Epidermal melanocyte (primary cell): Measurements from ENCODE around the gene PRSS33.

Experiments
- DNase-seq: peaks from one replicate; pipeline ENCODE4 v3.0.0; 2011; ENCODE audit warnings: low spot score; ENCODE audit not compliant: insufficient read length

PRSS33 gene

GRCh38 chr16:2777231-2777902 lies 10.0 kb downstream of the PRSS33 start, which contains the start of gene ELOB:
ELOB (minus strand) TSS chr16:2777280; CDS start chr16:2777239, 41 bp downstream.
- peak; percentile 90 for DNase-seq

- no peak for DNase-seq
These were observed 10.7 kb downstream of the PRSS33 start for GRCh38 chr16:2776500-2777139.

- DNase-seq, result no peak
These were observed 11.4 kb downstream of the PRSS33 start for GRCh38 chr16:2775765-2776499.

GRCh38 chr16:2775131-2775716 lies 12.1 kb downstream of the PRSS33 start:
- no peak for DNase-seq

GRCh38 chr16:2774161-2774891 lies 13.0 kb downstream of the PRSS33 start:
- DNase-seq, result no peak

GRCh38 chr16:2773188-2773968 lies 14.0 kb downstream of the PRSS33 start:
- no peak for DNase-seq

DNA sequence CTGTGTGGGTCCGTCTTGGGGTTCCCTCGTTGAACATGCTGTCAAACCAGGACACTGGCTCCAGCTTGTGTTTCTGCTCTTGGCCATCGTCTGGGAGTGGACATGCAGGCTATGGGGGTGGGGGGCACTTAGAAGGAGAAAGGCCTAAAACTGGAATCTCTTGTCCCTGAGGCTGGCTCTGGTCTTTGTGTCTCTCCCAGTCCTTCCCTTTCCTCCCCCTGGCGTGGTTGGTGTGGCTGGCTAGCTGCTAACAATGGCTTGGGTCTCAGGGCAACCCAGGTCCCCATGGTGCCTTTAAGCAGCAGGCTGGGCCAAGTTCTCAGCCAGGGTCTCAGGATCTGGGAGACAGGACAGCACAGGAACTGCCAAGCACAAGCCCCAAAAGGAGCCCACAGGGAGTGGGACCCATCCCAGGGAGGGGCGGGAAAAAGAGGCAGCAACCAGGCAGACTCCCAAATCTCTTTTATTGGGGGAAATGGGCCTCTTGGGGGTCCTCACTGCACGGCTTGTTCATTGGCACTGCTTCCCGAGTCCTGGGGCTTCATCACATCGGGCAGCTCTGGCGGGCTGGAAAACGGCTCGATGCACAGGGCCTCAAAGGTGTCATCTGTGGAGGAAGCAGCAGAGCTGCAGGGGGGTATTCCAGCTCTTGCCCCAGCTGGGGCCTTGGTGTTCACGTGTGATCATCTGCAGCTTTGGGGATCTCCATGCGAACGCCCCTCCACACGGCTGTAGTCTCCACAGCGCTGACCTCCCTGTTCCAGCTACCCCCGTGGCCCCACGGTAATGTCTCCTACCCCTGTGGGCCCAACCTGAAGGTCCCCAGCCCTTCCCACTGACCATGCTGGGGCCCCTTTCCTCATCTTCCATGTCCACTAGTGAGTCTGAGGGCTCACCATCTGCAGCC lies 15.6 kb downstream of the PRSS33 start:
- no peak for DNase-seq

DNA sequence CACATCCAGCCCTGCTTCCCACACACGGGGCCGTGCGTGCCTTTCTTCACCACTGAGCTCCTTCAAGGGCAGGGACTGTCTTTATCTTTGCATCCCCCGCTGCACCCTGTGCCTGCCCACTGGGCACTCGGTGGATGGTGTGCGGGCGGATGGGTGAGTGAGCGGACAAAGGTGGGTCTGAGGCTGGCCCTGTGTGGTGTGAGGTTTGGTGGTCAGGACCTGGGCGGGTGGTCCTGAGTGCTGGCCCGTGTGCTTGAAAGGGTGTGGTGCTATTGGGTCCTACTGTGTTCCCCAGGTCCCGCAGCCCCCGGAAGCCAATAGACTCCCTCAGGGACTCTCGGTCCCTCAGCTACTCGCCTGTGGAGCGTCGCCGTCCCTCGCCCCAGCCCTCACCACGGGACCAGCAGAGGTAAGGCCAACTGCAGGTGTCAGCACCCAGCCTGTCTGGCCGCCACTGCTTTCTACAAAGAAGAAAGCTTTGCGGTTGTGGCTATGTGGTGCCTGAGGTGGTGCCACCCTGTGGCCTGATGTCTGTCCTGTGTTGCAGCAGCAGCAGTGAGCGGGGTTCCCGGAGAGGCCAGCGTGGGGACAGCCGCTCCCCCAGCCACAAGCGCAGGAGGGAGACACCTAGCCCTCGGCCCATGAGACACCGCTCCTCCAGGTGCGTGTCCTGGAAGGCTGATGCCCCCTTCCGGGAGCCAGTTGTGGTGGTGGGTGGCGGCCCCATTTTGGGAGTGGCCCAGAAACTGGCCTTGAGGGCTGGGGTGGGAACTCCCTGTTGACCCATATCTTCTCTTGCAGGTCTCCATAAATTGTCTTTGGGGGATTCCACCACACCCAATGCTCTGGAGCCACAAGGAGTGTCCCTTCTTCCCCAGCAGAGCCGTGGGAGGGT lies 17.1 kb downstream of the PRSS33 start:
- DNase-seq, result no peak

DNA sequence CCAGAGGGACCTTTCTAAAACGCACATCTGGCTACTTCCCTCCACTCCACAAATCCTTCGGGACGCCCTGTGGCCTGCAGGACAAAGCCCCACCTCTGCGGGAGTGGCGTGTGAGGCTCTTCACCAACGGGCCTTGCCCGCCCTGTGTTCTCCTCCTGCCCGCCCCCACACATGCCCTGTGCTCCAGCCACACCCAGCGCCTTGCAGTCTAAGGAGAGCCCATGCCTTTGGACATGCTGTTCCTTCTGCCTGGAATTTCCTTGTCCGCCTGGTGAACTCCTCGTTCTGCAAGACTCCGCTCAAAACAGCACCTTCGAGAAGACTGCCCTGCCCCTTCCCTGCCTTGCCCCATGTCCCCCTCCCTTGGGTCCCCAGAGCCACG lies 17.7 kb downstream of the PRSS33 start:
- no peak for DNase-seq

- no peak for DNase-seq
These were observed 18.2 kb downstream of the PRSS33 start for GRCh38 chr16:2769100-2769529.

DNA sequence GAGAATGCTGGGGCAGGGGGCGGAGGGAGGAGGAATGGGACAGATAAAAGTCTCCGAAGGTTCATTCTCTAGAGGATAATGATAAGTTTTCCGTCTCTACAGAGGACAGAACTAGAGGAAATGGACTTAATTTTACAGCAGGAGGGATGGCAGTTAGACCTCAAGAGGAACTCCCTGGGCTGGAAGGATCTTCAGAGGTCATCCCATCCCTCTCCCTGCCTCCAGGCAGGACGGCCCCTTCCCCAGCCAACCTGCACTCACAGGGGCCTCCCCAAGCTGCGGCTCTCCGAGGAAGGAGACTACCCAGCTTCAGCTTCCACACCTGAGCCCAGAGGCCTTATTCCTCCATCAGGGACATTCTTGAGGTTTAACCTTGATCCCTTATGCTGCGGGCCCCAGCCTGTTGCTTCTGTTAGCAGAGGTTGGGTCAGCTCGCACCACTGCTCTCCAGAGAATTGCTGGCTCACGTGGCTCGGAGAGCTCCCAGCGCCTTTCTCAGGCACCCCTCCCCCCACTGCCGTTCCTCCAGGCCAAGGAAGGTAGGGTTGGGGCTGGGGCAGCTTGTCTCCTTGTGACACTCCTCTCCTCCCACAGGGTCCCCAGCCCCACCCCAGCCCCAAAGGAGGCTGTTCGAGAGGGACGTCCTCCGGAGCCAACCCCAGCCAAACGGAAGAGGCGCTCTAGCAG lies 18.8 kb downstream of the PRSS33 start:
- DNase-seq, result no peak

DNA sequence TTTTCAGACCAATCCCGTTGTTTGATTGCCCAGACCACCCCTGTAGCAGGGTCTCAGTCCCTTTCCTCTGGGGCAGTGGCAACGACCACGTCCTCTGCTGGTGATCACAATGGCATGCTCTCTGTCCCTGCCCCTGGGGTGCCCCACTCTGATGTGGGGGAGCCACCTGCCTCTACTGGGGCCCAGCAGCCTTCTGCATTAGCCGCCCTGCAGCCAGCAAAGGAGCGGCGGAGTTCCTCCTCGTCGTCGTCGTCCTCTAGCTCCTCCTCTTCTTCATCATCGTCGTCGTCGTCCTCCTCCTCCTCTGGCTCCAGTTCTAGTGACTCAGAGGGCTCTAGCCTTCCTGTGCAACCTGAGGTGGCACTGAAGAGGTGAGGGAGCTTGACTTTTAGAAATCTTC lies 19.5 kb downstream of the PRSS33 start:
- no peak for DNase-seq

DNA sequence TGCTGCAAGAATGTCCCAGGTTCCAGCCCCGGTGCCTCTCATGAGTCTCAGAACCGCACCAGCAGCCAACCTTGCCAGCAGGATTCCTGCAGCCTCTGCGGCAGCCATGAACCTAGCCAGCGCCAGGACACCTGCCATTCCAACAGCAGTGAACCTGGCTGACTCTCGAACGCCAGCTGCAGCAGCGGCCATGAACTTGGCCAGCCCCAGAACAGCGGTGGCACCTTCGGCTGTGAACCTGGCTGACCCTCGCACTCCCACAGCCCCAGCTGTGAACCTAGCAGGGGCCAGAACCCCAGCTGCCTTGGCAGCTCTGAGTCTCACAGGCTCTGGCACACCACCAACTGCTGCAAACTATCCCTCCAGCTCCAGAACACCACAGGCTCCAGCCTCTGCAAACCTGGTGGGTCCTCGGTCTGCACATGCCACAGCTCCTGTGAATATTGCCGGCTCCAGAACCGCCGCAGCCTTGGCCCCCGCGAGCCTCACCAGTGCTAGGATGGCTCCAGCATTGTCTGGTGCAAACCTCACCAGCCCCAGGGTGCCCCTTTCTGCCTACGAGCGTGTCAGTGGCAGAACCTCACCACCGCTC lies 20.1 kb downstream of the PRSS33 start:
- DNase-seq, result no peak

- DNase-seq, result no peak
These were observed 20.8 kb downstream of the PRSS33 start for GRCh38 chr16:2766430-2767139.

- no peak for DNase-seq
These were observed 21.6 kb downstream of the PRSS33 start for GRCh38 chr16:2765462-2766404.

GRCh38 chr16:2764718-2765117 lies 22.6 kb downstream of the PRSS33 start:
- DNase-seq, result no peak
